ENCODE measurements around the gene EDDM13.
"Not testable (repeated sequence)": the region's sequence is repeated elsewhere in the genome, so short reads cannot be mapped to it uniquely, and the experiment has no call there.

Gene EDDM13

DNA sequence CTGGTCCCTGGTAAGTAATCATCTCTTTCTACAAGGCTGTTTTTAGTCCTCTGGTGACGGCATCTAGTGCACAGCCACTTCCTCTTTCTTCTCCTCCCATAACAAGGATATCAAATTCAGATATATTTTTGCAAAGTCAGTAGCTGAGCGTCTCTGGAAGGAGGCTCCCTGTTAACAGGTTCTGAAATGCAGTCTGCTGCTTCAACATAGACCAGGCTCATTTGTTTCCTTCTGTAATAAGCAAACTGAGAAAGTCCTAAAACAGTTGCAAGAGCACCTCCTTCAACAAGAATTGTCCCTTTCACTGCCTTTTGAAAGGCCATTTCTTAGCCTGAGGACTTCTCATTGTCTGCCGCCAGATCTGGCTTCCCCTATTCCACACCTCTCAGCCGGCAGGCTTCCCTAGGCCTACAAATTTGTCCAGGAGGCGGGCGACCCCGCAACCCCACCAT lies 49.5 kb downstream of the EDDM13 start:
- DNase-seq: peak; percentile 68 to 87

DNA sequence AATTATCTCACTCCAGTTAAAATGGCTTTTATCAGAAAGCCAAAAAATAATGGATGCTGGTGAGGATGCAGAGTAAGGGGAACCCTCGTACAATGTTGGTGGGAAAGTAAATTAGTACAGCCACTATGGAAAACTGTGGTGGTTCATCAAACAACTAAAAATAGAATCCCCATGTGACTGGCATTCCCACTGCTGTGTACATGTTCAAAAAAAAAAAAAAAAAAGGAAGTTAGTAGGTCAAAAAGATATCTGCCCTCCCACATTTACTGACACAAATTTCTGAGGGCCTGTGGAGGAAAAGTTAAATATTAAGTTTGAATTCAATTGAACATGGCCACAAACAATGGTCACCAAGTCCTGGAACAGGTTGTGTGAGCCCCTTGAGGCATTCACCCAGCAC lies 51.9 kb downstream of the EDDM13 start:
- DNase-seq: peak in 1 of 2 experiments; percentile 17

DNA sequence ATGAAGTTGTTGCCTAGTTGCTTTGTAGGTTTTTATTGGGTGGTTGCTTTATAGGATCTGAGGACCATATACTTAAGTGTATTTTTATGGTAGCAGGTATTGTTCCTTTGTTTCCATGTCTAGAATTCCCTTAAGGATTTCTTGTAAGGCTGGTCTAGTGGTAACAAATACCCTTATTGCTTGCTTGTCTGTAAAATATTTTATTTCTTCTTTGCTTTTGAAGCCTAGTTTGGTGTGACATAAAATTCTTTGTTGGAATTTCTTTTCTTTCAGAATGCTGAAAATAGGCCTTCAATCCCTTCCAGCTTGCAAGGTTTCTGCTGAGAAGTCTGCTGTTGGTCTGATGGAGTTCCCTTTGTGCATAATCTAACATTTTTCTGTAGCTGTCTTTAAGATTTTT lies 60.1 kb downstream of the EDDM13 start:
- DNase-seq: no peak

GRCh38 chr19:56333506-56333905 lies 61.0 kb downstream of the EDDM13 start:
- DNase-seq: peak; percentile 50 to 61

DNA sequence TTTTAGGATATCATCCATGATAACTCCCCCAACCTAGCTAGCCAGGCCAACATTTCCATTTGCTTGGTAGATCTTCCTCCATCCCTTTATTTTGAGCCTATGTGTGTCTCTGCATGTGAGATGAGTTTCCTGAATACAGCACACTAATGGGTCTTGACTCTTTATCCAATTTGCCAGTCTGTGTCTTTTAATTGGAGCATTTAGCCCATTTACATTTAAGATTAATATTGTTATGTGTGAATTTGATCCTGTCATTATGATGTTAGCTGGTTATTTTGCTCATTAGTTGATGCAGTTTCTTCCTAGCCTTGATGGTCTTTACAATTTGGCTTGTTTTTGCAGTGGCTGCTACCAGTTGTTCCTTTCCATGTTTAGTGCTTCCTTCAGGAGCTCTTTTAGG lies 62.8 kb downstream of the EDDM13 start:
- DNase-seq: not testable (repeated sequence)

- DNase-seq: not testable (repeated sequence)
Measured at GRCh38 chr19:56337077-56337476, 64.5 kb downstream of the EDDM13 start.

DNA sequence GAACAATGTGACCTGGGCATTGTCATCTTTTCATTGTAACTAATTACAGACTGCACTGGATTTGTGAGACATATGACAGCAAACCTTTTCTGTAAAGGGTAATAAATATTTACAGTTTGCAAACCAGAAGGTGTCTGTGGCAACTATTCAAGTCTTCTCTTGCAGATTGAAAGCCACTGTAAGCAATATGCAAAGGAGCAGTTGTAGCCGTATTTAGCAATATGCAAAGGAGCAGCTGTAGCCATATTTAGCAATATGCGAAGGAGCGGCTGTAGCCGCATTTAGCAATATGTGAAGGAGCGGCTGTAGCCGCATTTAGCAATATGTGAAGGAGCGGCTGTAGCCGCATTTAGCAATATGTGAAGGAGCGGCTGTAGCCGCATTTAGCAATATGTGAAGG lies 66.5 kb downstream of the EDDM13 start:
- DNase-seq: not testable (repeated sequence)

DNA sequence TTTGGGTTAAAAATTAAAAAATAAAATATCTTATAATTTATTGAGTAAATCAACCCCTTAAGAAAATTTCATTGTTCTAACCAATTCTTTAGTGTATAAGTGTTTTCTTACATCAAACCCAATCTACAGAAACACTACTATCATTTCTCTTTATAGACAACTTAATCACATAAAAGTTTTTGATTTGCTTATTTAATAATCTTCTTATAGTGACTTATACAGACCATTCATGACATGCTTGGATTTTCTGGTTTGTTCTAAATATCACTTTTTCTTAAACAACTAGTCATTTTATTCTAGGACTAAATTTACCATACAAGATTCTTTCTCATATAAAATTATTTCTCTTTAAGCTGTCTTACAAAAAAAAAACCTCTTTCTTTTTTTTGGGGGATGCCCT lies 69.4 kb downstream of the EDDM13 start:
- no peak for DNase-seq

DNA sequence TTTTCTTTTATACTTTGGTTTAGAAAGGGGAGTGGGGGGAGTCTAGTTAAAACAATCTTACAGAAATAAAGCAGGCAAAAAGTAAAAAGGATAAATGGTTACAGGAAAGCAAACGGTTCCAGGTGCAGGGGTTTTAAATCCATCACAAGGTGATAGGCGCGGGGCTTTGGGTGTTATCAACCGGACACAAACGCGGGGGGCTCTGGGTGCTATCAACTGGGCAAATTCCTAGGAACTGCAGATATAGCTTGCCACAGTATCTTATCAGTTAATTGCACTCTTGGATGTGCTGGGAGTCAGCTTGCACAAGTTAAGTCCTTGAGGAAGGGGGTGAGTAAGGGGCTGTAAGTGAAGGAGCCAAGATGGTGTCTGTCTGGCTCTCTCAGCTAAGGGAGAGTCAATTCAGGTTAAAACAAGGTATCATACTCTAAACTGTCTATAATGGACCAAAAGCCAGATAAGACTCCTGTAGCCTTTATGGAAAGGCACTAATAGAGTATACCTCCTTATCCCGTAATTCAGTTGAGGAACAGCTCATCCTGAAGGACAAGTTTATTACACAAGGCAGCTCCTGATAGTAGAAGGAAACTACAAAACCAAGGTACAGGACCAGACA lies 74.7 kb downstream of the EDDM13 start:
- DNase-seq: no peak

DNA sequence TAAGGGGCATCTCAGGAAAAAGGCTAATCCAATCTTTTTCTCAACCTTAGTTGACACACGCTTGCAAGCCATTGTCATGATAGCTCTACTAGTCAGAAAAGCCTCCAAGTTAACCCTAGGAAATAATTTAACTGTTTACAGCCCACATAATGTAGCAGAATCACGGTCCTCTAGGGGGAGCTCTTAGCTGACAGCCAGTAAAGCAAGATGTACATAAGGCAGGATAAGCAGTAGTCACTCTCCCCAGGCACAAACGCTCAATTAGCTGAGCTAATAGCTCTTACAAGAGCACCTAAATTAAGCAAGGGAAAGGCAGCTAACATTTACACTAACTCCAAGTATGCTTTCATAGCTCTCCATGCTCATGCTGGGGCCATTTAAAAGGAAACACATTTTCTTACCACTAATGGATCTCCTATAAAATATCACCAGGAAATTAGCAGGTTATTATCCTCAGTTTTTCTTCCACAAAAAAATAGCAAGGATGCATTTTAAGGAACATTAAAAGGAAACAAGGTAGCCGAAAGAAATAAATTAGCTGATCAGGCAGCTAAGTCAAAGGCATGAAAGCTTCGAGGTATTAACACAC lies 75.8 kb downstream of the EDDM13 start:
- peak; percentile 20 to 40 for DNase-seq

- DNase-seq: peak; percentile 56 to 64
Measured at GRCh38 chr19:56350416-56351045, 78.0 kb downstream of the EDDM13 start.

GRCh38 chr19:56351208-56351607 lies 78.7 kb downstream of the EDDM13 start:
- no peak for DNase-seq

DNA sequence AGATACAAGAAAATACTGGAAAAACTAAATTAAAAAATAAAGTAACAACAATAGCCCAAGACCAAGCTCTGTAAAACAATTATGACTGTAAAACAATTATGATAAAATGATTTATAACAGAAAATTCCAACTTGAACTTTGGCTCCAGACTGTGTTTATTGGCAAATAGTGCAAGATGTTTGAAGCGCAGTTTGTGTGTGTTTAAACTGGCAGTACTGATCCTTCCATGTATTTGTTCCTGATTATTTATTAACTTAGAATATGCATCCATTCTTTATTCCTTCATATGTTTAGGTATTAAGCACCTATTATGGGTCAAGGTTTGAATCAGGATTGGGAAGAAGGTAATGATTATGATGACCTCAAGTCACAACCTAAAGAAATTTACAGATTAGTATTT lies 83.0 kb downstream of the EDDM13 start:
- DNase-seq: no peak

GRCh38 chr19:56356944-56357343 lies 84.4 kb downstream of the EDDM13 start:
- no peak for DNase-seq
